GM10248 (cell line): ENCODE results near the gene USP46.

ENCODE experiments used
- CTCF ChIA-PET: fragments of 300-600 bp; sonication (Branson Sonifier 250); formaldehyde crosslinking; extraction: SDS; loops from one replicate; lab custom pipeline; 2021; ENCODE audit warnings: antibody characterized with exemption; lab: Yijun Ruan, JAX
- POLR2A ChIA-PET: fragments of 350-650 bp; sonication (Branson Sonifier 250); formaldehyde crosslinking; extraction: SDS; loops from one replicate; lab custom pipeline; 2020; ENCODE audit warnings: antibody characterized with exemption; lab: Yijun Ruan, JAX
- DNase-seq: peaks from one replicate; pipeline ENCODE4 v3.0.0; 2012; ENCODE audit errors: extremely low spot score
- TF ChIP-seq, protein P1 (sequence below): IDR thresholded peaks from 2 replicates; pipeline ENCODE4 v1.5.1; 2012; ENCODE audit warnings: mild to moderate bottlenecking, low read depth; ENCODE audit errors: extremely low read depth, missing control alignments, control extremely low read depth

The USP46 gene

DNA sequence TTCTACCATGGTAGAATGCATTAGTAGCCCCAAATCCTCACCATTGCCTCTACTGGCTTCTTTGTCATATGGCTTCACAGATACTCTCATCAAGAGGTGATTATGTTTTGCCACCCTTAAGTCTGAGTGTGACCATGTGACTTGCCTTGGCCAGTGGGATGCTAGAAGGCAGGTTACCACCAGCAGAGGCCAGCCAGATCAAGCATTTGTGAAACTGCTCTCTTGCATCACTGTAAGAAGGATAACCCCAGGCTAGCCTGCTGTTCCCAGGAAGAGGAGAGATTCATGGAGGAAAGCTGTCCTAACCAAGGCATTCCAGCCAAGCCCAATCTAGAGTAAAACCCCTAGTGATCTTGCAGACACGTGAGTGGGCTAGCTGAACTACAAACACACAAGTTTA is 46.8 kb downstream of the USP46 start:
- DNase-seq: no peak
- CTCF ChIA-PET: no interaction called here
- TF ChIP-seq, protein P1, sequence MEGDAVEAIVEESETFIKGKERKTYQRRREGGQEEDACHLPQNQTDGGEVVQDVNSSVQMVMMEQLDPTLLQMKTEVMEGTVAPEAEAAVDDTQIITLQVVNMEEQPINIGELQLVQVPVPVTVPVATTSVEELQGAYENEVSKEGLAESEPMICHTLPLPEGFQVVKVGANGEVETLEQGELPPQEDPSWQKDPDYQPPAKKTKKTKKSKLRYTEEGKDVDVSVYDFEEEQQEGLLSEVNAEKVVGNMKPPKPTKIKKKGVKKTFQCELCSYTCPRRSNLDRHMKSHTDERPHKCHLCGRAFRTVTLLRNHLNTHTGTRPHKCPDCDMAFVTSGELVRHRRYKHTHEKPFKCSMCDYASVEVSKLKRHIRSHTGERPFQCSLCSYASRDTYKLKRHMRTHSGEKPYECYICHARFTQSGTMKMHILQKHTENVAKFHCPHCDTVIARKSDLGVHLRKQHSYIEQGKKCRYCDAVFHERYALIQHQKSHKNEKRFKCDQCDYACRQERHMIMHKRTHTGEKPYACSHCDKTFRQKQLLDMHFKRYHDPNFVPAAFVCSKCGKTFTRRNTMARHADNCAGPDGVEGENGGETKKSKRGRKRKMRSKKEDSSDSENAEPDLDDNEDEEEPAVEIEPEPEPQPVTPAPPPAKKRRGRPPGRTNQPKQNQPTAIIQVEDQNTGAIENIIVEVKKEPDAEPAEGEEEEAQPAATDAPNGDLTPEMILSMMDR: no peak
- POLR2A ChIA-PET: no interaction called here

DNA sequence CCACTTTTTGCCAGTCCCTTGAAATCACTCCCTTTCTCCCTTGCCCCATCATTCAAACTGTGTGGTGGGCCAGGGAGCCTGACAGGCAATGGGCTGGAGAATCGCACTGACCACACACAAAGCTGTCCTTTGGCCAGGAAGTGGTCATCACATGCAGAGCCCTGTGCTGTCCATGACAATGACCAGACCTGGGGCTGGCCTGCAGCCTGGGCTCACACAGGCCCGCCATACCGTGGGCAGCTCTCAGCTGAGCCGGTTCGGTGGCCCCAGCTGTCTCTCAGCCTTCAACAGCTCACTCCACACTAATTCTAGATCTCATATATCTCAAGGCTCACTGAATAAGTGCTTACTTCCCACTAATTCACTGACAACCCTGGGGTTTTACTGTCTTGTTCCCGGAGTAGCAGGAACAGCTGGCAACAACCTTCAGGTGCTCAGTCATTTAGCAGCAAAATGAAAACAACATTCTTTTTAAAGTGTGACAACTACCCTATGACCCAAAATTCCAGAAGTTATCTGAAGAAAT is 48.0 kb downstream of the USP46 start:
- no peak for DNase-seq
- POLR2A ChIA-PET: no interaction called here
- TF ChIP-seq, protein P1: no peak
- CTCF ChIA-PET: interaction anchor here (1.3 kb wide), 1 partner anchor 14 kb away, joined by 3 read pairs; no protein-coding TSS in a partner anchor

DNA sequence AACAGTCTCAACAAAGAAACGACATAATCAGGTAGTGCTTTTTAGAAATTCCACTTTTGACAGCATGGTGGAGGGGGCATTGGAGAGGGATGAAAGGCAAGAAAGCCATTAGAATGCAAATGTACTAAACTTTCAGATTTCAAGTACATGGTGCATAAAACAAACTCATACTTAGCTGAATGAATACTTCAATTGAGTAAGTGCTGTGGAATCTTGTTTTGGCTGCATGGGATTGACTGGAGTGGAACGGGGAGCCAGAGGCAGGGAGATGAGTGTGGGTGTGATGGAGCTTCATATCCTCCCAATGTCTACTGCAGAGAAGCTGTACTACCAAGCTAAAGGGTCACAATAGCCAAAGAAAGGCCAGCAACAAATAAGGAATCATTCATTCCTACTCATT is 52.4 kb downstream of the USP46 start:
- no peak for DNase-seq
- ChIA-PET POLR2A (no interaction called here), CTCF (interaction anchor here (0.7 to 1.1 kb wide), 3 partner anchors 10 to 17 kb away, joined by 3 read pairs; no protein-coding TSS in a partner anchor)
- TF ChIP-seq, protein P1: no peak

DNA sequence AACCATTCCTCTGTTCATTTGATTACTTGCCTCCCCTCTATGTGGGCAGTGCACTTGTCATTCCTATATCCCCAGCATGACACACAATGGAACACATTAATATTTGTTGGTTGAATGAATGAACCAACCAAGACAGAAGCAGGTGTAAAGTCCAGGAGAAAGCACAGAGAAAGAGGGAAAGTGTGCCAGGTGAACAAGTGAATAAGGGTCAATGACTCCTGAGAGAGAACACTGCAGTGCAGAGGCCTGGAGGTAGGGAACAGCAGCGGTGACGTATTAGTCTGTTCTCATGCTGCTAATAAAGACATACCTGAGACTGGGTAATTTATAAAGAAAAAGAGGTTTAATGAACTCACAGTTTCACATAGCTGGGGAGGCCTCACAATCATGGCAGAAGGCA is 53.1 kb downstream of the USP46 start:
- ChIA-PET CTCF (interaction anchor here (1.1 kb wide), 1 partner anchor 12 kb away, joined by 3 read pairs; no protein-coding TSS in a partner anchor), POLR2A (no interaction called here)
- TF ChIP-seq, protein P1: no peak
- no peak for DNase-seq

DNA sequence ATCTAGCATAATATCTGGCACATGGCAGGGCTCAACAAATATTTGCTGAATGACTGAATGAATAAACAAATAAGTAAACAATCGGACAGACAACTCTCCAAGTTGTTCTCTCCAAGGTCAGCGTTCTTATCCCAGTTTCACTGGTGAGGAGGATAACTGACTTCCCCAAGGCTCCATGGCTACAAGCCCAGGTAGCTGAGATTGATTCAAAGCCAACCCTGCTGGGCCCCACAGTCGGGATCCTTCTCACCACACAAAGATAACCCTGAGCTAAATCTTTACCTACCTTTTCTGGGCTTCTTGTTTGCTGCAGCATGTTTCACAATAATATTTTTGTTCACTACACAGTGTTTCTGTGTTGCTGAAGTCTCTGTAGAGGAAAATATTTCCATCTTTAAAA is 54.9 kb downstream of the USP46 start:
- ChIA-PET CTCF (interaction anchor here (1.0 to 1.3 kb wide), 2 partner anchors 50 to 379 kb away, joined by 3 to 4 read pairs; no protein-coding TSS in a partner anchor), POLR2A (no interaction called here)
- TF ChIP-seq, protein P1: no peak
- DNase-seq: no peak

DNA sequence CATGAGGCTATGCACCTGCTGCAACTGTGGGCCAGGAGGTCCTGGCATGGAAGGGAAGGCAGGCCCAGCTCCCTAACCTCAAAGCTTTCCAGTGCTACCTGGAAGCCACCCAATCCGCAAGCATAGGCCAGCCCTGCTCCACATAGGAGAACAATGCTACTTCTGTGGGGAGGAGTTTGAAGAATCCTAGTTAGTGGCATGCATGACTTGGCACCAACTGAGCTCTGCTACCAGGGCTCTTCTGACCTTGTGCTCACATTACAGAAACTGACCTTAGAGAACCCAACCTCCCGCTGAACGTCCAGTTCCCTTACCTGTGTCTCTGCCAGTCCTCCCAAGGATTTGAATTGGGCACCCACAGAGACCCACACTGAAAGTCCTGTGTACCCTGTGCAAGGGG is 58.8 kb downstream of the USP46 start:
- TF ChIP-seq, protein P1: no peak
- POLR2A ChIA-PET: interaction anchor here (0.6 kb wide), 1 partner anchor 411 kb away, joined by 6 read pairs; no protein-coding TSS in a partner anchor
- no peak for DNase-seq
- CTCF ChIA-PET: interaction anchor here (1.4 to 1.9 kb wide), 2 partner anchors 12 kb away, joined by 3 to 9 read pairs; no protein-coding TSS in a partner anchor
